ENCODE measurements around the gene TTC27. TPM values are rescaled to one million over a fixed set of nuclear protein-coding genes. Genes with fewer than 3 reads are reported as not detected.

TTC27 gene
- total RNA-seq, 1 donor from 2014 or later = 118 TPM

GRCh38 chr2:32668254-32668653, 40.4 kb downstream of the TTC27 start:
- Histone ChIP-seq H3K27me3 (no peaks in the 10 kb centered on the region), H3K4me1 (no peaks in the 10 kb centered on the region), H3K36me3 (peaks cover 1 to 3% of the 10 kb centered on the region in 2 donors), H3K27ac (no peak overlapping the region), H3K4me3 (no peak overlapping the region), H3K9me3 (no peaks in the 10 kb centered on the region)
- DNase-seq (ENCODE audit: low spot score in 2 of 2) = no peak
- no peak for TF ChIP-seq CTCF (IDR thresholded peaks at IDR 0.05)
- intact Hi-C loops (cut with DNase I) = no loop called here

- Histone ChIP-seq H3K4me1 (no peaks in the 10 kb centered on the region), H3K36me3 (peaks cover 4 to 13% of the 10 kb centered on the region in 2 donors), H3K9me3 (no peaks in the 10 kb centered on the region), H3K27ac (no peak overlapping the region), H3K4me3 (no peak overlapping the region), H3K27me3 (no peaks in the 10 kb centered on the region)
- DNase-seq (ENCODE audit: low spot score in 2 of 2) = no peak
- intact Hi-C loops (cut with DNase I) = no loop called here
- TF ChIP-seq CTCF (IDR thresholded peaks at IDR 0.05) = no peak
Measured at GRCh38 chr2:32671885-32672533, 44.2 kb downstream of the TTC27 start.

GRCh38 chr2:32678825-32679224, 51.0 kb downstream of the TTC27 start:
- no peak for DNase-seq (ENCODE audit: low spot score in 2 of 2)
- TF ChIP-seq CTCF (IDR thresholded peaks at IDR 0.05) = no peak
- no peaks in the 10 kb centered on the region for H3K9me3 ChIP-seq
- intact Hi-C loops (cut with DNase I) = no loop called here
- H3K27ac ChIP-seq = peak overlapping the region in 1 of 2 donors; percentile 28
- H3K36me3 ChIP-seq = peaks cover 4 to 6% of the 10 kb centered on the region in 2 donors
- H3K4me3 ChIP-seq = no peak overlapping the region
- no peaks in the 10 kb centered on the region for H3K27me3 ChIP-seq
- peaks cover 0 to 10% of the 10 kb centered on the region in 2 donors for H3K4me1 ChIP-seq

GRCh38 chr2:32680942-32681341, 53.1 kb downstream of the TTC27 start:
- intact Hi-C loops (cut with DNase I) = no loop called here
- H3K27me3 ChIP-seq = no peaks in the 10 kb centered on the region
- H3K27ac ChIP-seq = no peak overlapping the region
- peaks cover 0 to 10% of the 10 kb centered on the region in 2 donors for H3K4me1 ChIP-seq
- no peak overlapping the region for H3K4me3 ChIP-seq
- H3K36me3 ChIP-seq = no peaks in the 10 kb centered on the region
- no peak for DNase-seq (ENCODE audit: low spot score in 2 of 2)
- TF ChIP-seq CTCF (IDR thresholded peaks at IDR 0.05) = no peak
- no peaks in the 10 kb centered on the region for H3K9me3 ChIP-seq

GRCh38 chr2:32683520-32684086, 55.8 kb downstream of the TTC27 start:
- intact Hi-C loops (cut with DNase I) = no loop called here
- Histone ChIP-seq H3K4me1 (peaks cover 0 to 8% of the 10 kb centered on the region in 2 donors), H3K4me3 (no peak overlapping the region), H3K27me3 (no peaks in the 10 kb centered on the region), H3K36me3 (no peaks in the 10 kb centered on the region), H3K27ac (no peak overlapping the region), H3K9me3 (no peaks in the 10 kb centered on the region)
- no peak for DNase-seq (ENCODE audit: low spot score in 2 of 2)
- no peak for TF ChIP-seq CTCF (IDR thresholded peaks at IDR 0.05)

Data from ascending aorta (tissue), 2 donors.